Measurements from ENCODE around the gene KLF17. TPM values are rescaled to one million over a fixed set of nuclear protein-coding genes. Genes with fewer than 3 reads are reported as not detected.
"Not testable (repeated sequence)": the region's sequence is repeated elsewhere in the genome, so short reads cannot be mapped to it uniquely, and the experiment has no call there.

Gene KLF17
- total and polyA plus RNA-seq, 2 donors from 2014 or later = not detected

DNA sequence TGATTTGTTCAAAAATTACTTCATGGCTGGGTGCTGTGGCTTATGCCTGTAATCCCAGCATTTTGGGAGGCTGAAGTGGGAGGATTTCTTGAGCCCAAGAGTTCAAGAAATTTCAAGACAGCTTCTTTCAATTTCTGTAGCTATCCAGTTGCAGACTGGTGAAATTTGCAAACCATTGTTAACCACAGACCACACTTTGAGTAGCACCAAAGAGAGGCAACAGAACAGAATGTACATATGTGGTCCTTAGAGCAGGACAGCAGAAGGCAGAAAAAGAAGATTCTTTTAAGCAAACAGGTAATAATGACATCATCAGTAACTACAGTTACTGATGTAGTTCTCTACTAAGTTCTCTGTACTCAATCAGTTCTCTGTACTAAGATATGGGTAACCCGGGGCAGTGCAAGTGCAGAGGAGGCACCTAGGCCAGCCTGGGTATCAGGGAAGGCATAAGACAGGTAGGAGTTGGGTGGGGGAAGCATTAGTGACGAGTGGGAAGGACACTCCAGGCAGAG lies 5.5 kb upstream of the KLF17 start:
- Histone ChIP-seq H3K9ac (ENCODE audit: low read length in 3 of 3) (no peak overlapping the region), H3K27me3 (ENCODE audit: control insufficient read depth, insufficient read depth, low read length) (no peaks in the 10 kb centered on the region), H3K4me3 (ENCODE audit: low read length in 3 of 3) (no peak overlapping the region), H3K9me3 (ENCODE audit: control insufficient read depth in 2 of 3, insufficient read depth in 1 of 3, low read length in 3 of 3) (no peaks in the 10 kb centered on the region), H3K27ac (ENCODE audit: low read depth in 2 of 2, low read length in 2 of 2) (no peak overlapping the region), H3K36me3 (ENCODE audit: control insufficient read depth in 2 of 3, insufficient read depth in 3 of 3, low read length in 3 of 3) (no peaks in the 10 kb centered on the region), H3K4me1 (ENCODE audit: control insufficient read depth in 2 of 3, insufficient read depth in 2 of 3, low read depth in 1 of 3, low read length in 3 of 3) (no peaks in the 10 kb centered on the region)
- FAIRE-seq (no peak), DNase-seq (no peak)
- TF ChIP-seq, protein P1, sequence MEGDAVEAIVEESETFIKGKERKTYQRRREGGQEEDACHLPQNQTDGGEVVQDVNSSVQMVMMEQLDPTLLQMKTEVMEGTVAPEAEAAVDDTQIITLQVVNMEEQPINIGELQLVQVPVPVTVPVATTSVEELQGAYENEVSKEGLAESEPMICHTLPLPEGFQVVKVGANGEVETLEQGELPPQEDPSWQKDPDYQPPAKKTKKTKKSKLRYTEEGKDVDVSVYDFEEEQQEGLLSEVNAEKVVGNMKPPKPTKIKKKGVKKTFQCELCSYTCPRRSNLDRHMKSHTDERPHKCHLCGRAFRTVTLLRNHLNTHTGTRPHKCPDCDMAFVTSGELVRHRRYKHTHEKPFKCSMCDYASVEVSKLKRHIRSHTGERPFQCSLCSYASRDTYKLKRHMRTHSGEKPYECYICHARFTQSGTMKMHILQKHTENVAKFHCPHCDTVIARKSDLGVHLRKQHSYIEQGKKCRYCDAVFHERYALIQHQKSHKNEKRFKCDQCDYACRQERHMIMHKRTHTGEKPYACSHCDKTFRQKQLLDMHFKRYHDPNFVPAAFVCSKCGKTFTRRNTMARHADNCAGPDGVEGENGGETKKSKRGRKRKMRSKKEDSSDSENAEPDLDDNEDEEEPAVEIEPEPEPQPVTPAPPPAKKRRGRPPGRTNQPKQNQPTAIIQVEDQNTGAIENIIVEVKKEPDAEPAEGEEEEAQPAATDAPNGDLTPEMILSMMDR (IDR thresholded peaks at IDR 0.05; ENCODE audit: borderline replicate concordance, extremely low read depth, insufficient read depth) = no peak
- intact Hi-C loops (cut with DNase I) = no loop called here

DNA sequence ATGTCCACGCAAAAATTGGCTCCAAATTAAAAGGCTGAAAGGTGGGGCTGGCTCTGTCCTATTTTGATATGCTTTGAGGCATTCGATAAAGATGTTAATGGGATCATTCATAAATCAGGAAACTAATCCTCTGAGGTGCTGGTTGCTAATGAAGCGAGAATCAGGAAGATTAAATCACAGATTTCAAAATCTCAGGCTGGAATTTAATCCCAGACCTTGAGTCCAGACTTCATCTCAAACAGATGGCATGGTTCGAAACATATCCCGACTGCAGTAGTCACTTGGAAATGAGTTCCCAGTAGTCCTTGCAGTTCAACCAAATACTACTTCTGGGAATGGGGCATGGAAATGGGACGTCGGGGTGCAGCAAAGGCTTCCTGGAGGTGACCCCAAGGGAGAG lies 4.5 kb upstream of the KLF17 start:
- intact Hi-C loops (cut with DNase I) = no loop called here
- Histone ChIP-seq H3K27ac (ENCODE audit: low read depth in 2 of 2, low read length in 2 of 2) (no peak overlapping the region), H3K4me1 (ENCODE audit: control insufficient read depth in 2 of 3, insufficient read depth in 2 of 3, low read depth in 1 of 3, low read length in 3 of 3) (no peaks in the 10 kb centered on the region), H3K36me3 (ENCODE audit: control insufficient read depth in 2 of 3, insufficient read depth in 3 of 3, low read length in 3 of 3) (no peaks in the 10 kb centered on the region), H3K27me3 (ENCODE audit: control insufficient read depth, insufficient read depth, low read length) (no peaks in the 10 kb centered on the region), H3K9me3 (ENCODE audit: control insufficient read depth in 2 of 3, insufficient read depth in 1 of 3, low read length in 3 of 3) (no peaks in the 10 kb centered on the region), H3K9ac (ENCODE audit: low read length in 3 of 3) (no peak overlapping the region), H3K4me3 (ENCODE audit: low read length in 3 of 3) (no peak overlapping the region)
- TF ChIP-seq, protein P1 (IDR thresholded peaks at IDR 0.05; ENCODE audit: borderline replicate concordance, extremely low read depth, insufficient read depth) = no peak
- FAIRE-seq (no peak), DNase-seq (no peak)

DNA sequence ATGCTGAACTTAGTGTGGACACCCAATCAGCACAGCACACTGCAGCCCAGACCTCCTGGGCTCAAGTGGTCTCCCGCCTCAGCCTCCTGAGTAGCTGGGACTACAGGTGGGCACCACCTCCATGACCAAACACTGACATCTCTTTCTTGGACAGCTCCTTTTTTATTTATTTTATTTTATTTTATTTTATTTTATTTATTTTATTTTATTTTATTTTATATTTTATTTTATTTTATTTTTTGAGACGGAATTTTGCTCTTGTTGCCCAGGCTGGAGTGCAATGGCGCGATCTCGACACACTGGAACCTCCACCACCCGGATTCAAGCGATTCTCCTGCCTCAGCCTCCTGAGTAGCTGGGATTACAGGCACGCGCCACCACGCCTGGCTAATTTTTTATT lies 1.3 kb upstream of the KLF17 start:
- intact Hi-C loops (cut with DNase I); H3K27me3 ChIP-seq (ENCODE audit: control insufficient read depth, insufficient read depth, low read length); H3K4me3 ChIP-seq (ENCODE audit: low read length in 3 of 3); H3K27ac ChIP-seq (ENCODE audit: low read depth in 2 of 2, low read length in 2 of 2); H3K9ac ChIP-seq (ENCODE audit: low read length in 3 of 3); DNase-seq; H3K4me1 ChIP-seq (ENCODE audit: control insufficient read depth in 2 of 3, insufficient read depth in 2 of 3, low read depth in 1 of 3, low read length in 3 of 3); H3K36me3 ChIP-seq (ENCODE audit: control insufficient read depth in 2 of 3, insufficient read depth in 3 of 3, low read length in 3 of 3); FAIRE-seq; H3K9me3 ChIP-seq (ENCODE audit: control insufficient read depth in 2 of 3, insufficient read depth in 1 of 3, low read length in 3 of 3): not testable (repeated sequence)

DNA sequence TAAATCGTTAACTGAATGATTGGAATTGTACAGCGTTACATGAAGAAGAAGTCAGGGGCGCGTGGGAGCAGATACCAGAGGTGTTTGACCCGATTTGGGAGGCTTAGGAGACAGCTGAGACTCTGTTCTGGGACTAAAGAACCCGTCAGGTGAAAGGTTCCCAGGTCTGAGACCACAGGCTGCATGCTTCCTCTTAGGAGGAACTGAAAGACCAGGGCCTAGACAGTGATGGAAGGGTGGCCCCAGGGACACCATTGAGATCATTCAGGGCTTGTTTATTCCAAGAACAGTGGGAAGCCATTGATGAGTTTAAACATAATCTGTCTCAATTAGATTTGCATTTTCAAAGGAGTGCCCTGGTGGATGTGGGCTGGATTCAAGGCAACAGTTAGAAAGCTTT lies 904 bp downstream of the KLF17 start:
- no peak overlapping the region for H3K9ac ChIP-seq (ENCODE audit: low read length in 3 of 3)
- H3K27me3 ChIP-seq (ENCODE audit: control insufficient read depth, insufficient read depth, low read length) = no peaks in the 10 kb centered on the region
- FAIRE-seq (no peak), DNase-seq (no peak)
- H3K36me3 ChIP-seq (ENCODE audit: control insufficient read depth in 2 of 3, insufficient read depth in 3 of 3, low read length in 3 of 3) = no peaks in the 10 kb centered on the region
- no peaks in the 10 kb centered on the region for H3K9me3 ChIP-seq (ENCODE audit: control insufficient read depth in 2 of 3, insufficient read depth in 1 of 3, low read length in 3 of 3)
- H3K4me3 ChIP-seq (ENCODE audit: low read length in 3 of 3) = no peak overlapping the region
- intact Hi-C loops (cut with DNase I) = no loop called here
- H3K4me1 ChIP-seq (ENCODE audit: control insufficient read depth in 2 of 3, insufficient read depth in 2 of 3, low read depth in 1 of 3, low read length in 3 of 3) = no peaks in the 10 kb centered on the region
- TF ChIP-seq, protein P1 (IDR thresholded peaks at IDR 0.05; ENCODE audit: borderline replicate concordance, extremely low read depth, insufficient read depth) = no peak
- no peak overlapping the region for H3K27ac ChIP-seq (ENCODE audit: low read depth in 2 of 2, low read length in 2 of 2)
